ENCODE results near the gene MATCAP1.

MATCAP1 gene

DNA sequence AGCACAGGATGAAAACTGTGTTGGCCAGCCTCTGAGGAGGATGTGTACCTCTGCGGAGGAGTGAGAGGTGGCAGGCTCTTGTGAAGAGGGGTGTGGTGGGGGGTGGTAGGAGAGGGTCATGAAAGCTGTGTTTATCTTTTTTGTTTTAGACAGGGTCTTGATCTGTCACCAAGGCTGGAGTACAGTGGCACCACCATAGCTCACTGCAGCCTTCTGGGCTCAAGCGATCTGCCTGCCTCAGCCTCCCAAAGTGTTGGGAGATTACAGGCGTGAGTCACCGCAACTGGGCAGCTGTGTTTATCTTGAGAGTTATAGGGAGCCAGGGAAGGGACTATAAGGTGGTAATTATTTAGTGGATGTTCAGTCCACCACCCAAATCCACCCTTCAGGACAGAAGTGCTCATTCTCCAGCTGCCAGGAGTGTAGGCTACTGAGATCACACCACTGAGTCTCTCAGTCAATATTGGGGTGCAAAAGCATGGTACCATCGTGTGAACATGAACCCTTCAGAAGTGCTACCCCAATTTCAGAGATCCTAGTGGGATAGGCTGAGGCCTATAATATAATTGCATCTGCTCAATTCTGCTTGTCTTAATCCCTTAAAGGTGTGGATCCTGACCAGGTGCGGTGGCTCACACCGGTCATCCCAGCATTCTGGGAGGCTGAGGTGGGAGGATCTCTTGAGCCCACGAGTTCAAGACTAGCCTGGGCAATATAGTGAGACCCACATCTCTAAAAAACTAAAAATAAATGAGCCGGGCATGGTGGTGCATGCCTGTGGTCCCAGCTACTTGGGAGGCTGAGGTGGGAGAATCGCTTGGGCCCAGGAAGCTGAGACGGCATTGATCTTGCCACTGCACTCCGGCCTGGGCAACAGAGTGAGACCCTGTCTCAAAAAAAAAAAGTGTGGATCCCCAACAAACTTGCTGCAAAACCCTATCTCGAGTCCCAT lies 7.0 kb upstream of the MATCAP1 start:
- DNase-seq: no peak

GRCh38 chr16:67190041-67190440 lies 6.3 kb upstream of the MATCAP1 start, which contains the start of gene EXOC3L1:
TSS of gene EXOC3L1 (minus strand) at chr16:67190136. CDS start at chr16:67189676, 460 bp downstream.
- no peak for DNase-seq

GRCh38 chr16:67188798-67189197 lies 5.0 kb upstream of the MATCAP1 start:
- DNase-seq: no peak

DNA sequence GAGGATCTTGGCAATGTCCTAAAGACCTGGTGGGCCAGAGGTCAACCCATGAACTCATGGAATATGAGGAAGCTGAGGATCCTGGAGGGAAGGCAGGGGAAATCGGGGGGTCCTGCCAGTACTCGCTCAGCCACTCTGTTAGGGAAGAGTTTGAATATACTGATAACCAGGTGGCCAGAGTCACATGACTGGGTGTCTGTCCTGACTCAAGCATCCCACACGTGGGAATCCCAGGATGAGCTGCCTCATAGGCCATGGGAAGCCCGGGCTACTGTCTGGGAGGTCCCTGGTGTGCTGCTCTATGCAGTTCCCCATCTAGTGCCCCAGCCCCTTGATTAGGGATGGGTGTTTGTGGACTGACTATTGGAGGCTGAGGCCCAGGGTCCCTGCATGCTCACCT lies 4.6 kb upstream of the MATCAP1 start:
- DNase-seq: no peak

- no peak for DNase-seq
Observed at GRCh38 chr16:67187175-67187890, 3.6 kb upstream of the MATCAP1 start.

GRCh38 chr16:67186550-67186950 lies 2.8 kb upstream of the MATCAP1 start:
- no peak for DNase-seq

DNA sequence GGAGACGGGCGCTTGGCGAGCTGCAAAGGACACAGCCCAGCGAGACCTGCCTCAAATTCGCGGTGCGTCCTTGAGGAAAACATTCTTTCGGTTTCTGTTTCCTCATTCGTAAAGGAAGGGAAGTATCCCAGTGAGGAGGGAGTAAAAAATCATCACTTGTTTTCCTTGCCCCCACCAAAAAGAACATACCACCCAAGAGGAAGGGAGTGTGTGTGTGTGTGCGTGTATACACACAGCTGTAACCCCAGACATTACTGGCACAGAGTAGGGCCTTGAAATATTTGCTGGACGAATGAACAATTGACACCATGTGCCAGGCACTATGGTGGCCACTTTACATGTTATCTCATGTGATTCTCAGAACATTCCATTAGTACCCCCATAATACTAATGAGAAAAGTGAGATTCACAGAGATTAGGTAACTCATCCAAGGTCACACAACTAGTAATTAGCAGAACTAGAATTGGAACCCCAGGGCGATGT lies 1.9 kb upstream of the MATCAP1 start:
- DNase-seq: no peak

- peak; percentile 93 for DNase-seq
Observed at GRCh38 chr16:67184995-67185650, 1.4 kb upstream of the MATCAP1 start.

- no peak for DNase-seq
Observed at GRCh38 chr16:67184453-67184994, 761 bp upstream of the MATCAP1 start.

DNA sequence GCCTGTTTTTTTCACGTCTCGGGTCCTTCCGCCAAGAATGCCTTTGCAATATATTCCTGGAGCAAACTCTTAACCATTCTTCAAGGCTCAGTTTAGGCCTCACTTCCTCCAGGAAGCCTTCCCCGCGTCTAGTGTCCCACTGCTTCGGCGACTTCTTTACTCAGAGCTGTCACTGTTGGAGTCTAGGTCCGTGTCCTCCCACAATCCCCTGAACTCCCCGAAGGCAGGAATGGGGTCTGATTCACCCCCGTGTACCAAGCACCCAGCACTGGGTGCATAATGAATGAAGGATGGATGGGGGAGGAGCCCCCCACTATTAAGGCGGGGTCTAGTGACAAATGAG lies 508 bp downstream of the MATCAP1 start:
- no peak for DNase-seq

DNA sequence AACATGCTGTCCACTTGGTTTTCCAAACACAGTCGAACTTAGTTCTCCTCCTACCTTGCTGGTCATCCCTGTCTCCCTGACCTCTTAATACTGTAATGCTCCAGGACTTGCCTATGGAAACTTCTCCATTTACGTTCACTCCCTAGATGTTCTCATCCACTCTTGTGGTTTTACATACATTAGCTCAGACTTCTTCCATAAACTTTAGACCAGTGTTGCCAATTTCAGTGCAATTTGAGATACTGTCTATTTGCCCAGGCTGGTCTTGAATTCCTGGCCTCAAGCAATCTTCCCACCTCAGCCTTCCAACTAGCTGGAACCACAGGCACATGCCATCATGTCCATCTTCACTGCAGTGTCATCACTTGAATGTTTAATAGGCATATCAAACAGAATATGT lies 1.5 kb downstream of the MATCAP1 start:
- no peak for DNase-seq

GRCh38 chr16:67181346-67181745 lies 2.4 kb downstream of the MATCAP1 start:
- DNase-seq: no peak

GRCh38 chr16:67180166-67180565 lies 3.6 kb downstream of the MATCAP1 start:
- DNase-seq: no peak

DNA sequence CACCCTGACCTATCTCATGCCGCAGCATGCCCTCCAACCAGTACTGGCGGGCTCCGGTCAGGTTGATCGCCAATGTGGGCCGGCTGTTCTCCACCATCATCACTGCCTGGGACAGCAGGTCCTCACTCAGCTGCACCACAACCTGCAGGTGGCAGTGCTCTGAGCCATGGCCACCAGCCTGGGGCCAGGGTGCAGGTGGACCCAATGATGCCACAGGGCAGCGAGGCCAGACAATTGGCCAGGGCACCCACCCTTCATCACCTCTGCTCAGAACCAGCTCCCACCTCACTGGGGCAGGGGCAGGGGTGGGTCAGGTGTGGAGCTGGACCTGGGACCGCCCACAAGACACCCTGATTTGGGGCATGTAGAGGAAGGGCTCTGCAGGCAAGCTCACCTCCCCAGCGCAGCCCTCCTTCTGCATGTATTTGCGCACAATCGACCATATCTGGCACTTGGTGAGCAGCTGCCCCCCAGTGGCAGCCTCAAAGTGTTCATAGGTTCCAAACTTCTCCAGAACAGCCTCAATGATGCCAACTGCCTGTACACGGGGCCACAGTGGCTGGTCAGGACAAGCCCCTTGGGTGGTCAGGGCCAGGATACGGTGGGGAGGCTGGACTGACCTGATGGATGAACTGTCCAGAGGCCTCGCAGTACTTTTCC lies 4.2 kb downstream of the MATCAP1 start:
- DNase-seq: no peak

DNA sequence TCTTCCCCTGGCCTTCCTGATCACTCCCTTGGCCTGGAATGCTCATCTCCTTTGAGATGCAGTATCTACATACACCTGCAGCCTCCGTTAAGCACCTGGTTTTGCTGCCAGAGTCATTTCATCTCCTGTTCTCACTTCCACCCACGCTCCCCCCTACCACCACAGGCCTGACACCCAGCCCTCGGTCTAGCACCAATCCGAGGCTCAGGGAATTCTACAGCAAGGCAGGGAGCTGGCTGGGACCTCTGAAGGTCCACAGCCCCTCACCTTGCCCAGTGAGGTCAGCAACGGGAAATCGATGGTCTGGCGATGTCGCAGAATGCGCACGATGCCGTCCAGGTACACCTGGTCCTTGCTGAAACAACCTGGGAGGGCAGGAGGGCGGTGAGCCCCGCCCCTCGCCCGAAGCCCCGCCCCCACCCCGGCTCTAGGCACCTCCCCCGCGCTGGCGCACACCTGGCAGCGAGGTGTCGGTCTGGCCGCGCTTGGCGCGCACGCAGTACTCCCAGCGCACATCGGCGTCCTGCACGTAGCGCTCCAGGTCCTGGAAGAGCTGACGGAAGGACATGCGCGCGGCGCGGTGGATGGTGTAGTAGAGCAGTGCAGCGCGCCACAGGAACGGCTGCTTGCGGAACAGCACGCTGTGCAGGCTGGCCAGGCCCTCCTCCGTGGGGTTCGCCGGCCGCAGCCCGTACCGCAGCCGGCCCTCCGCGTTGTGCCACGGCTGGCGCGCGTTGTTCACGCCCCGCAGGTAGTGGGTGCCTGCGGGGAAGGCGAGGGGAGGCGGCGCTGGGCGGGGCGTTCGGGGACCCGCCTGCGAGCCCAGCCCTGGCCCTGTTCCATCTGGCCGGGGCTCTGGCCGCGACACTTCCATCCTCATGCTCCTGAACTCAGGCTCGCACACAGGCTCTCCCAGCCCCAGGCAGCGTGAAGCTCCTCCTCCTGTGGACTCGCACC lies 5.7 kb downstream of the MATCAP1 start:
- peak; percentile 97 for DNase-seq

- no peak for DNase-seq
Observed at GRCh38 chr16:67176662-67177061, 7.1 kb downstream of the MATCAP1 start.

DNA sequence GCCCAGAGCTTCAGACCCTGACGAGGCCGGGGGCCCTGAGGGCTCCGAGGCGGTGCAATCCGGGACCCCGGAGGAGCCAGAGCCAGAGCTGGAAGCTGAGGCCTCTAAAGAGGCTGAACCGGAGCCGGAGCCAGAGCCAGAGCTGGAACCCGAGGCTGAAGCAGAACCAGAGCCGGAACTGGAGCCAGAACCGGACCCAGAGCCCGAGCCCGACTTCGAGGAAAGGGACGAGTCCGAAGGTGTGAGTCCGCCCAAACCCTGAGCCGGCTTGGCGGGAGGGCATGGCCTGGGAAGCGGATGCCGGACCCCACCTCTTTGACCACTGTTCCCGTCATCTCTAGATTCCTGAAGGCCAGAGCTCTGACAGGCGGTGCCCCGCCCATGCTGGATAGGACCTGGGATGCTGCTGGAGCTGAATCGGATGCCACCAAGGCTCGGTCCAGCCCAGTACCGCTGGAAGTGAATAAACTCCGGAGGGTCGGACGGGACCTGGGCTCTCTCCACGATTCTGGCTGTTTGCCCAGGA lies 9.0 kb downstream of the MATCAP1 start:
- DNase-seq: no peak

GRCh38 chr16:67173808-67174705 lies 9.7 kb downstream of the MATCAP1 start:
- peak; percentile 96 for DNase-seq

DNA sequence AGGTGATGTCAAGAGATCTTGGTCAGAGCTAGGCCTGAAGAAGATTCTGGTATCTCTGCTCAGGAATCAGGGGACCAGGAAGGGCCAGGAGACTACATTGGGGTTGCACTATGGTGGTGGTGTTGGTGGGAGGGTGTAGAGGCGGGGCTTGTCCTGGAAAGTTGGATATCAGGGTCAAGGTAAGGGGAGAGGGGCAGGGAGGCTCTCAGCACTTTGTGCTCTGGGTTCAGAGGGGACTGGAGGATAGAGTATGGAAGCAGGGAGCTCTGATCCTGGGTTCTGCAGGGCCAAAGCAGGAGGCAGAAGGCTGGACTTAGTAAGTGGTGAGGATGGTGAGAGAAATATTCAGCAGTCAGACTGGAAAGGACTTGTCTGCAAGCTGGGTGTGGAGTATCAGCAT lies 10.4 kb downstream of the MATCAP1 start:
- no peak for DNase-seq
